ENCODE results near the gene CHCHD10. TPM values are rescaled to one million over a fixed set of nuclear protein-coding genes. Genes with fewer than 3 reads are reported as not detected.
A peak's percentile ranks its signal among the peaks of the same experiment; 100 is the strongest.

The CHCHD10 gene
- total and polyA plus RNA-seq, 2 of the 13 experiments (the other 11 are each of a cell fraction or from before 2014, with no cell fraction given) = 37.0 to 62.8 TPM

GRCh38 chr22:23772649-23773473, 5.1 kb upstream of the CHCHD10 start, which contains the start of gene MMP11 (continued):
- peak; percentile 69 for TF ChIP-seq ZEB1 (IDR thresholded peaks at IDR 0.05; ENCODE audit: insufficient replicate concordance, low read depth)
- TF ChIP-seq, protein P1, sequence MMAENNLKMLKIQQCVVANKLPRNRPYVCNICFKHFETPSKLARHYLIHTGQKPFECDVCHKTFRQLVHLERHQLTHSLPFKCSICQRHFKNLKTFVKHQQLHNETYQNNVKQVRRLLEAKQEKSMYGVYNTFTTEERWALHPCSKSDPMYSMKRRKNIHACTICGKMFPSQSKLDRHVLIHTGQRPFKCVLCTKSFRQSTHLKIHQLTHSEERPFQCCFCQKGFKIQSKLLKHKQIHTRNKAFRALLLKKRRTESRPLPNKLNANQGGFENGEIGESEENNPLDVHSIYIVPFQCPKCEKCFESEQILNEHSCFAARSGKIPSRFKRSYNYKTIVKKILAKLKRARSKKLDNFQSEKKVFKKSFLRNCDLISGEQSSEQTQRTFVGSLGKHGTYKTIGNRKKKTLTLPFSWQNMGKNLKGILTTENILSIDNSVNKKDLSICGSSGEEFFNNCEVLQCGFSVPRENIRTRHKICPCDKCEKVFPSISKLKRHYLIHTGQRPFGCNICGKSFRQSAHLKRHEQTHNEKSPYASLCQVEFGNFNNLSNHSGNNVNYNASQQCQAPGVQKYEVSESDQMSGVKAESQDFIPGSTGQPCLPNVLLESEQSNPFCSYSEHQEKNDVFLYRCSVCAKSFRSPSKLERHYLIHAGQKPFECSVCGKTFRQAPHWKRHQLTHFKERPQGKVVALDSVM (CRISPR knock-in tag; IDR thresholded peaks at IDR 0.05) = peak; percentile 37; the same call in 1 of the 2 replicates
- TF ChIP-seq DRAP1 (CRISPR knock-in tag; IDR thresholded peaks at IDR 0.05) = 0 out of 2 replicates have a peak, but pooled peaks have one; percentile 9
- TF ChIP-seq AGO2 (optimal IDR thresholded peaks at IDR 0.05; ENCODE audit: low read depth, low read length) = peak; percentile 59
- TF ChIP-seq, protein P2, sequence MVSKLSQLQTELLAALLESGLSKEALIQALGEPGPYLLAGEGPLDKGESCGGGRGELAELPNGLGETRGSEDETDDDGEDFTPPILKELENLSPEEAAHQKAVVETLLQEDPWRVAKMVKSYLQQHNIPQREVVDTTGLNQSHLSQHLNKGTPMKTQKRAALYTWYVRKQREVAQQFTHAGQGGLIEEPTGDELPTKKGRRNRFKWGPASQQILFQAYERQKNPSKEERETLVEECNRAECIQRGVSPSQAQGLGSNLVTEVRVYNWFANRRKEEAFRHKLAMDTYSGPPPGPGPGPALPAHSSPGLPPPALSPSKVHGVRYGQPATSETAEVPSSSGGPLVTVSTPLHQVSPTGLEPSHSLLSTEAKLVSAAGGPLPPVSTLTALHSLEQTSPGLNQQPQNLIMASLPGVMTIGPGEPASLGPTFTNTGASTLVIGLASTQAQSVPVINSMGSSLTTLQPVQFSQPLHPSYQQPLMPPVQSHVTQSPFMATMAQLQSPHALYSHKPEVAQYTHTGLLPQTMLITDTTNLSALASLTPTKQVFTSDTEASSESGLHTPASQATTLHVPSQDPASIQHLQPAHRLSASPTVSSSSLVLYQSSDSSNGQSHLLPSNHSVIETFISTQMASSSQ (IDR thresholded peaks at IDR 0.05; ENCODE audit: low read depth) = no peak
- TF ChIP-seq, protein P2 (CRISPR knock-in tag; IDR thresholded peaks at IDR 0.05; ENCODE audit: borderline replicate concordance) = no peak
- 0 out of 2 replicates have a peak, but pooled peaks have one; percentile 33 for TF ChIP-seq NR0B2 (CRISPR knock-in tag; IDR thresholded peaks at IDR 0.05)
- TF ChIP-seq, protein P3, sequence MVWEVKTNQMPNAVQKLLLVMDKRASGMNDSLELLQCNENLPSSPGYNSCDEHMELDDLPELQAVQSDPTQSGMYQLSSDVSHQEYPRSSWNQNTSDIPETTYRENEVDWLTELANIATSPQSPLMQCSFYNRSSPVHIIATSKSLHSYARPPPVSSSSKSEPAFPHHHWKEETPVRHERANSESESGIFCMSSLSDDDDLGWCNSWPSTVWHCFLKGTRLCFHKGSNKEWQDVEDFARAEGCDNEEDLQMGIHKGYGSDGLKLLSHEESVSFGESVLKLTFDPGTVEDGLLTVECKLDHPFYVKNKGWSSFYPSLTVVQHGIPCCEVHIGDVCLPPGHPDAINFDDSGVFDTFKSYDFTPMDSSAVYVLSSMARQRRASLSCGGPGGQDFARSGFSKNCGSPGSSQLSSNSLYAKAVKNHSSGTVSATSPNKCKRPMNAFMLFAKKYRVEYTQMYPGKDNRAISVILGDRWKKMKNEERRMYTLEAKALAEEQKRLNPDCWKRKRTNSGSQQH (CRISPR knock-in tag; IDR thresholded peaks at IDR 0.05; ENCODE audit: low read depth) = no peak
- TF ChIP-seq RBM39 (IDR thresholded peaks at IDR 0.05; ENCODE audit: low read depth, low read length, poor library complexity, severe bottlenecking) = no peak
- TF ChIP-seq ZNF782 (CRISPR knock-in tag; IDR thresholded peaks at IDR 0.05; ENCODE audit: borderline replicate concordance) = 0 out of 2 replicates have a peak, but pooled peaks have one; percentile 1
- TF ChIP-seq GABPB1 (CRISPR knock-in tag; IDR thresholded peaks at IDR 0.05) = peak; percentile 39; the same call in 1 of the 2 replicates
- no peak for TF ChIP-seq ZNF616 (CRISPR knock-in tag; IDR thresholded peaks at IDR 0.05; ENCODE audit: low read depth)
- TF ChIP-seq ZNF160 (CRISPR knock-in tag; IDR thresholded peaks at IDR 0.05) = peak; percentile 25; the same call in 1 of the 2 replicates
- 0 out of 2 replicates have a peak, but pooled peaks have one; percentile 10 for TF ChIP-seq SRY (CRISPR knock-in tag; IDR thresholded peaks at IDR 0.05)
- no peak for TF ChIP-seq ZNF101 (CRISPR knock-in tag; IDR thresholded peaks at IDR 0.05; ENCODE audit: borderline replicate concordance, low read depth)
- TF ChIP-seq ZNF296 (CRISPR knock-in tag; conservative IDR thresholded peaks at IDR 0.05) = no peak
- TF ChIP-seq ZNF563 (CRISPR knock-in tag; IDR thresholded peaks at IDR 0.05) = peak; percentile 43; the same call in 1 of the 2 replicates
- no peak for TF ChIP-seq KLF11 (CRISPR knock-in tag; IDR thresholded peaks at IDR 0.05)
